Stimulated activated CD4-positive, alpha-beta T cell treated with anti-CD3 and anti-CD28 coated beads, Interleukin-1b, Interleukin-23, amount 100 ng/mL, for 24 hours (primary cell): ENCODE measurements around the gene STAM.
"Not testable (repeated sequence)": the region's sequence is repeated elsewhere in the genome, so short reads cannot be mapped to it uniquely, and the experiment has no call there.

Experiments used
- DNase-seq, 4 experiments: peaks; one replicate each; pipeline ENCODE4 v3.0.0-alpha.2; 2020; ENCODE audit warnings: low read depth in 4 of 4, low spot score in 1 of 4

Gene STAM

GRCh38 chr10:17643755-17644484 lies at the start of gene STAM:
Gene STAM, plus strand, starts transcription at chr10:17644151. Its CDS starts 189 bp downstream, at chr10:17644340.
- DNase-seq = peak; percentile 86 to 95 (median 88)

- no peak for DNase-seq
Observed at GRCh38 chr10:17597386-17597785, 46.6 kb upstream of the STAM start.

- DNase-seq = no peak
Observed at GRCh38 chr10:17599089-17599488, 44.9 kb upstream of the STAM start.

DNA sequence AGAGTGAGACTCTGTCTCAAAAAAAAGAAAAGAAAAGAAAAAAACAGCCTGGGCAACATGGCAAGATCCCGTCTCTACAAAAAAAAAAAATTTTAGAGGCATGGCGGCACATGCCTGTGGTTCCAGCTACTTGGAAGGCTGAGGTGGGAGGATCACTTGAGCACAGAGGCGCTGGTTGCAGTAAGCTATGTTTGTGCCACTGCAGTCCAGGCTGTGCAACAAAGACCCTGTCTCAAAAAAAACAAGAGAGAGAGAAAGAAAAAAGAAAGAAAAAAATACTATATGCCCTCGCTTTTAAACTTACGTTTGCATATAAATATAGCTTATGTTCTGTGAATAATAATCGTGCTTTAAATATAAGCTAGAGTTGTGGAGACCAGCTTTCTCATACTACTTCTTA lies 38.0 kb upstream of the STAM start:
- DNase-seq = no peak

DNA sequence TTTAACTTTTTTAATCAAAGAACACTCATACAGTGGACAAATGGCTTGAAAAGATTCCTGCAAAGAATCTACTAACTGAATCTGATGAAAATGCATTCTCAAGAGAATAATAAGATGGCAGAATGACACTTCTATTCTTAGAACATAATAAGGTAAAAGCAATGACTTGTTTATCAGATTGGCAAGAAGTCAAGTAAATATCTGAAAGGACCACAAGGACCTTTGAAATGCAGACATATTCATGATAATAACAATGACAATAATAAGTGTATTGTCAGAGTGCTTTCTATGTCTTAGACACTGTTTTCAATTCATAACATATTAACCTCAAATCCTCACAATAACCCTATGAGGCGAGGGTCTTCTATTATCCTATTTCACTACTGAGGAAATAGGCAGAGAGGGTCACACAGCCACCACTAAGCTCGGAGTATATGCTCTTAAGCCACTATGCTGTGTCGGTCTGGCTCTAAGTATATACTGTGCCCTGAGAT lies 37.4 kb upstream of the STAM start:
- no peak for DNase-seq

GRCh38 chr10:17607060-17607459 lies 36.9 kb upstream of the STAM start:
- no peak for DNase-seq

- DNase-seq = no peak
Observed at GRCh38 chr10:17607603-17608332, 36.2 kb upstream of the STAM start.

DNA sequence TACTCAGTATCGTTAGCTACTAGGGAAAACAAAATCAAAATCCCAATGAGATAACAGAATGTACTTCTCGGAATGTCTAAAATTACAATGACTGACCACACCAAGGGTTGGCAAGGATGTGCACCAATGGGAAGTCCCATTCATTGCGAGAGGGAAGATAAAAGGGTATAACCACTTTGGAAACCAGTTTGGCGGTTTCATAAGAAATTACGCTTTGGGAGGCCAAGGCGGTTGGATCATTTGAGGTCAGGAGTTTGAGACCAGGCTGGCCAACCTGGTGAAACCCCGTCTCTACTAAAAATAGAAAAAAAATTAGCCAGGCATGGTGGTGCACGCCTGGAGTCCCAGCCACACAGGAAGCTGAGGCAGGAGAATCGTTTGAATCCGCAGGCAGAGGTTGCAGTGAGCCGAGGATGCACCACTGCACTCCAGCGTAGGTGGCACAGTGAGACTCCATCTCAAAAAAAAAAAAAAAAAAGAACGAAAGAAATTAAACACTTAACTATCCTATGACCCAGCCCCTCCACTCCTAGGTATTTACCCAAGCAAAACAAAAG lies 34.4 kb upstream of the STAM start:
- DNase-seq = no peak

GRCh38 chr10:17616403-17617030 lies 27.4 kb upstream of the STAM start:
- peak in 1 of 4 experiments; percentile 12 for DNase-seq

- peak in 3 of 4 experiments; percentile 26 to 45 (median 32) for DNase-seq
Observed at GRCh38 chr10:17617031-17617911, 26.7 kb upstream of the STAM start, which contains the start of gene HACD1. Gene HACD1, minus strand, starts transcription at chr10:17617374. Its CDS starts 35 bp downstream, at chr10:17617339.

DNA sequence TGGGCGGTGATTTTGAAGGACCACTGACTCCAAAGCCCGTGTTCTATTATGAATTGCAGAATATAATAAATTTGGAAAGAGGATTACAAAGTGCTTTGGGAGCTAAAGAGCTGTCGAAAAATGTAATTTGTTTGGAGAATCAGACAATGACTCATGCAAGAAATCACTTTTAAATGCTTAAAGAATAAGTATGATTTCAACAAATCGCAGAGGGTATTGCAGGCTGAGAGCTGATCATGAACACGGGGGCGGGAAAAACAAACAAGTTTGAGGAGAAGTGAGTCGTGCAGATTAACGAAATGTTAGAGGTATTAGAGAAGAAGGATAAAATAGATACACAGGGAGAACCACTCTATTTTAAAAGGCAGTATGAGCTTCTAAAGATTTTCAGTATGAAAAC lies 21.9 kb upstream of the STAM start:
- no peak for DNase-seq

GRCh38 chr10:17624996-17625395 lies 19.0 kb upstream of the STAM start:
- no peak for DNase-seq

- DNase-seq = no peak
Observed at GRCh38 chr10:17626656-17627055, 17.3 kb upstream of the STAM start.

DNA sequence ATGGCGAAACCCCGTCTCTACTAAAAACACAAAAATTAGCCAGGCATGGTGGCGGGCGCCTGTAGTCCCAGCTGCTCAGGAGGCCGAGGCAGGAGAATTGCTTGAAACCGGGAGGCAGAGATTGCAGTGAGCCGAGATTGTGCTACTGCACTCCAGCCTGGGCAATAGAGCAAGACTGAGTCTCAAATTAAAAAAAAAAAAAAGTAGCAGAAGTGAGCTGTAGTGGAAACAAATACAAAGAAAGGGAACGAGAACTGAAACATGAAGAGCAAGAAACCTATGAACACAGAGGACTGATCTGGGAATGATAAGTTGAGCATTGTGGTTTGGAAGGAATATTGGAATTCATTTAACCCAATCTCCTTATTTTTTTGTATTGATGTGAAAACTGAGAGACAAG lies 11.4 kb upstream of the STAM start:
- DNase-seq = not testable (repeated sequence)

- no peak for DNase-seq
Observed at GRCh38 chr10:17633353-17633752, 10.6 kb upstream of the STAM start.

GRCh38 chr10:17637869-17638268 lies 6.1 kb upstream of the STAM start:
- DNase-seq = no peak

GRCh38 chr10:17640331-17640816 lies 3.6 kb upstream of the STAM start:
- no peak for DNase-seq

DNA sequence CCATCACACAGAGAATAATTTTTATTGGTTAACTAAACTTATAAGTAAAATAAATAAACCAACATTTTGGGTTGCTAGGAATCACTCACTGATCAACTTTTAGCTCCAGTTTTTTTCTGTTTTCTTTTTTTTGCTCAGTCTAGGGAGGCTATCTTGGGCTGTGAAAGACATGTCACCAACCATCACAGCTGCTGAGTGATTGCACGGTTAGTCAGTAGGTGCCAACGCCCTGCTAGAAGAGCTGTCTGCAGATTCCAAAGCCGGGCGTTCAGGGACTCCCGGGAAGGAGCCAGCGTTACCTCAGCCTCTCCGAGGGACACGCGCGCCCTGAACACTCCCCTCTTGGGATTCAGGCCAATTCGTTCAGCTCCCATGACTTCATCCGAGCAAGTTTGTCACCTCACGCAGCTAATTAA lies 604 bp upstream of the STAM start:
- no peak for DNase-seq

GRCh38 chr10:17644485-17644943 lies 563 bp downstream of the STAM start:
- DNase-seq = no peak
